Testis (tissue), 3 donors: ENCODE data around the gene EP400. TPM values are rescaled to one million over a fixed set of nuclear protein-coding genes. Genes with fewer than 3 reads are reported as not detected.

Experiments used
- DNase-seq: peaks from one replicate; pipeline ENCODE4 v3.0.0-alpha.2; 2019
- H3K27ac ChIP-seq, 2 donors: fragments of 200-600 bp; sonication (generic); one replicate each; pipeline ENCODE4 v1.5.1; 2019
- H3K27me3 ChIP-seq: fragments of 200-600 bp; sonication (generic); one replicate; pipeline ENCODE4 v1.5.1; 2019
- H3K36me3 ChIP-seq: fragments of 200-600 bp; sonication (generic); one replicate; pipeline ENCODE4 v1.5.1; 2017; ENCODE audit warnings: low read depth; ENCODE audit errors: missing control alignments
- H3K4me1 ChIP-seq: fragments of 200-600 bp; sonication (generic); one replicate; pipeline ENCODE4 v1.5.1; 2019
- H3K4me3 ChIP-seq, 2 donors: fragments of 200-600 bp; sonication (generic); one replicate each; pipeline ENCODE4 v1.5.1; 2017 to 2019
- H3K9me3 ChIP-seq: fragments of 200-600 bp; sonication (generic); one replicate; pipeline ENCODE4 v1.5.1; 2017
- POLR2A ChIP-seq: fragments of 450-650 bp; IDR thresholded peaks from one replicate; pipeline ENCODE4 v1.6.1; 2017; ENCODE audit warnings: antibody characterized with exemption, mild to moderate bottlenecking, moderate library complexity
- WGBS, 2 donors: methylation state at CpG; one replicate each; pipeline ENCODE4 v1.1.5; 2018; 5-methylcytosine and 5-hydroxymethylcytosine counted together
- intact Hi-C: fragments of 100-400 bp; cut with DNase I; formaldehyde crosslinking; loops from one replicate; pipeline ENCODE4 v1.15.1; 2023; ENCODE audit warnings: low total_unique reads
- polyA plus RNA-seq: library from polyadenylated mRNA; stranded (reverse); fragments of 350-450 nt; fragmentation: Illumina TruSeq; extraction: RNeasy Lipid Tissue Mini Kit (QIAGEN cat#74804); gene quantifications from one replicate; pipeline ENCODE4 v1.2.3, GENCODE V29; 2014; ENCODE audit warnings: low read depth, low replicate concordance; ENCODE audit not compliant: insufficient read depth
- small RNA-seq, 2 donors: library from RNA; depleted of rRNA; stranded (forward); fragments of <200 nt; gene quantifications; one replicate each; pipeline ENCODE3, GENCODE V24; 2016
- total RNA-seq, 2 donors: library from RNA; depleted of rRNA; stranded (reverse); fragments of >200 nt; gene quantifications; one replicate each; pipeline ENCODE4 v1.2.3, GENCODE V29; 2016
- TF ChIP-seq, protein P1 (sequence below), 3 experiments: fragments of 450-650 bp in 2 of 3; fragments of 200-600 bp in 1 of 3; sonication (generic) in 1 of 3; IDR thresholded peaks; one replicate each; pipeline ENCODE4 v1.5.1; 2016 to 2019; ENCODE audit warnings: antibody characterized with exemption in 3 of 3, mild to moderate bottlenecking in 2 of 3, moderate library complexity in 1 of 3

Gene EP400
- total and polyA plus RNA-seq, 3 donors from 2014 or later: 44.2 to 83.0 (median 69.4) TPM

GRCh38 chr12:132129007-132129406, 179.3 kb downstream of the EP400 start:
- no peaks in the 10 kb centered on the region for H3K36me3 ChIP-seq
- no peaks in the 10 kb centered on the region for H3K4me1 ChIP-seq
- TF ChIP-seq POLR2A: no peak
- TF ChIP-seq, protein P1, sequence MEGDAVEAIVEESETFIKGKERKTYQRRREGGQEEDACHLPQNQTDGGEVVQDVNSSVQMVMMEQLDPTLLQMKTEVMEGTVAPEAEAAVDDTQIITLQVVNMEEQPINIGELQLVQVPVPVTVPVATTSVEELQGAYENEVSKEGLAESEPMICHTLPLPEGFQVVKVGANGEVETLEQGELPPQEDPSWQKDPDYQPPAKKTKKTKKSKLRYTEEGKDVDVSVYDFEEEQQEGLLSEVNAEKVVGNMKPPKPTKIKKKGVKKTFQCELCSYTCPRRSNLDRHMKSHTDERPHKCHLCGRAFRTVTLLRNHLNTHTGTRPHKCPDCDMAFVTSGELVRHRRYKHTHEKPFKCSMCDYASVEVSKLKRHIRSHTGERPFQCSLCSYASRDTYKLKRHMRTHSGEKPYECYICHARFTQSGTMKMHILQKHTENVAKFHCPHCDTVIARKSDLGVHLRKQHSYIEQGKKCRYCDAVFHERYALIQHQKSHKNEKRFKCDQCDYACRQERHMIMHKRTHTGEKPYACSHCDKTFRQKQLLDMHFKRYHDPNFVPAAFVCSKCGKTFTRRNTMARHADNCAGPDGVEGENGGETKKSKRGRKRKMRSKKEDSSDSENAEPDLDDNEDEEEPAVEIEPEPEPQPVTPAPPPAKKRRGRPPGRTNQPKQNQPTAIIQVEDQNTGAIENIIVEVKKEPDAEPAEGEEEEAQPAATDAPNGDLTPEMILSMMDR (IDR thresholded peaks at IDR 0.05): no peak
- WGBS, 2 donors: 96 to 98% methylated on average over 3 of the region's 3 CpGs
- H3K4me3 ChIP-seq: no peak overlapping the region
- no peaks in the 10 kb centered on the region for H3K9me3 ChIP-seq
- no peaks in the 10 kb centered on the region for H3K27me3 ChIP-seq
- intact Hi-C loops: no loop called here
- no peak for DNase-seq
- H3K27ac ChIP-seq: no peak overlapping the region

DNA sequence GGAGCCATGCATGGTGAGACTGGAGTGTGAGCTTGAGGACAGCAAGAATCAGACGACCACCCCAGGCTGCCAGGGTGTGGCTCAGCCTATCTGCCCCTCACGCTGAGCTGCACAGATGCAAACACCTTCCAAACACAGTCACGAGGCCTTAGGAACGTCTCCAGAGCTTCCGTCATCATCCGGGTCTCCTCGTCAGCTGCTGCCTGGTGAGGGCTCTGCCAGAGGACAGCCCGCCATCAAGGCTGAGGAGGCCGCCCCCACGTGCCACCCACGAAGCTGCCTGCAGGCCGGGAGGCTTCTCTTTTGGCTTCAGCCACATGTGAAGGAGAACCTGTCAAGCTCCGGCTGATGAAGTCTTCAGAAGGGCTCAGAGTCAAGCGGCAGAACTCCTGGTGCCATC, 180.9 kb downstream of the EP400 start:
- no peaks in the 10 kb centered on the region for H3K36me3 ChIP-seq
- intact Hi-C loops: no loop called here
- no peak overlapping the region for H3K27ac ChIP-seq
- no peak overlapping the region for H3K4me3 ChIP-seq
- 86 to 93% methylated on average over 3 to 14 of the region's 14 CpGs for WGBS, 2 donors
- no peaks in the 10 kb centered on the region for H3K4me1 ChIP-seq
- H3K27me3 ChIP-seq: no peaks in the 10 kb centered on the region
- no peaks in the 10 kb centered on the region for H3K9me3 ChIP-seq
- no peak for DNase-seq
- no peak for TF ChIP-seq POLR2A
- TF ChIP-seq, protein P1 (IDR thresholded peaks at IDR 0.05): no peak

Small RNA genes within 50 kb of the gene (small RNA-seq; reads per million reads assigned to genes)
- gene AC131009.3 (0 reads per million in 2 donors), gene AC137590.2 (0 reads per million in 2 donors), gene SNORA49 (31.2 to 44.5 reads per million in 2 donors)

Other genes starting within 250 kb of the EP400 start
- gene SFSWAP, start 238.9 kb upstream of the EP400 start, total RNA-seq: 10 to 100 TPM; 62.4 to 68.4 TPM
- gene SFSWAP, start 238.9 kb upstream of the EP400 start, polyA plus RNA-seq: 37.7 TPM
- gene MMP17, start 121.5 kb upstream of the EP400 start, total RNA-seq: 10 to 100 TPM; 16.1 to 23.3 TPM
- gene MMP17, start 121.5 kb upstream of the EP400 start, polyA plus RNA-seq: 13.2 TPM
- 10 to 100 TPM; 49.9 to 53.5 TPM for gene ULK1, start 55.3 kb upstream of the EP400 start, total RNA-seq
- 29.2 TPM for gene ULK1, start 55.3 kb upstream of the EP400 start, polyA plus RNA-seq
- gene PUS1, start 20.7 kb upstream of the EP400 start, total RNA-seq: 10 to 100 TPM; 25.2 to 26.0 TPM
- 16.9 TPM for gene PUS1, start 20.7 kb upstream of the EP400 start, polyA plus RNA-seq
- 10 to 100 TPM; 29.0 to 32.8 TPM for gene DDX51, start 194.4 kb downstream of the EP400 start, total RNA-seq
- 18.8 TPM for gene DDX51, start 194.4 kb downstream of the EP400 start, polyA plus RNA-seq
- 10 to 100 TPM; 64.4 to 65.2 TPM for gene NOC4L, start 194.5 kb downstream of the EP400 start, total RNA-seq
- 67.2 TPM for gene NOC4L, start 194.5 kb downstream of the EP400 start, polyA plus RNA-seq